DOHH2 (cell line): Measurements from ENCODE around the gene SOX5.

Source experiments
- H3F3A ChIP-seq: fragments of 200-600 bp; sonication (generic), shearing (Covaris generic); 2 replicates; pipeline ENCODE4 v1.6.0; 2016; ENCODE audit warnings: antibody characterized with exemption, mild to moderate bottlenecking; ENCODE audit not compliant: control insufficient read depth, insufficient read depth
- H3K27ac ChIP-seq: fragments of 200-600 bp; sonication (generic); 2 replicates; pipeline ENCODE4 v1.5.1; 2014; ENCODE audit warnings: low read depth, mild to moderate bottlenecking, low read length, moderate library complexity
- H3K27me3 ChIP-seq: fragments of 200-600 bp; sonication (generic); 2 replicates; pipeline ENCODE4 v1.6.1; 2014; ENCODE audit warnings: mild to moderate bottlenecking, low read length, mixed read lengths; ENCODE audit not compliant: control insufficient read depth
- H3K36me3 ChIP-seq: fragments of 200-600 bp; sonication (generic); 2 replicates; pipeline ENCODE4 v1.6.1; 2014; ENCODE audit warnings: mild to moderate bottlenecking, low read length, moderate library complexity, mixed read lengths; ENCODE audit not compliant: control insufficient read depth
- H3K4me1 ChIP-seq: fragments of 200-600 bp; sonication (generic); 2 replicates; pipeline ENCODE4 v1.6.1; 2014; ENCODE audit warnings: mild to moderate bottlenecking, low read length, mixed read lengths; ENCODE audit not compliant: control insufficient read depth
- H3K4me2 ChIP-seq: fragments of 200-600 bp; sonication (generic); 2 replicates; pipeline ENCODE4 v1.6.0; 2014; ENCODE audit warnings: mild to moderate bottlenecking, low read length, moderate library complexity
- H3K4me3 ChIP-seq: fragments of 200-600 bp; sonication (generic); 2 replicates; pipeline ENCODE4 v1.5.1; 2014; ENCODE audit warnings: mild to moderate bottlenecking, low read length, mixed read lengths
- H3K79me2 ChIP-seq: fragments of 200-600 bp; sonication (generic); 2 replicates; pipeline ENCODE4 v1.6.1; 2014; ENCODE audit warnings: mild to moderate bottlenecking, low read length, mixed read lengths; ENCODE audit not compliant: control insufficient read depth
- H3K9me2 ChIP-seq: fragments of 200-600 bp; sonication (generic); replicated peaks from 2 replicates; pipeline ENCODE4 v1.6.1; 2014; ENCODE audit warnings: mild to moderate bottlenecking, low read length, mixed read lengths; ENCODE audit not compliant: control insufficient read depth
- H3K9me3 ChIP-seq: fragments of 200-600 bp; sonication (generic); 2 replicates; pipeline ENCODE4 v1.6.1; 2014; ENCODE audit warnings: antibody characterized with exemption, low read length, mixed read lengths; ENCODE audit not compliant: control insufficient read depth, insufficient read depth
- H4K20me1 ChIP-seq: fragments of 200-600 bp; sonication (generic); 2 replicates; pipeline ENCODE4 v1.6.0; 2014; ENCODE audit warnings: low read depth, mild to moderate bottlenecking, antibody characterized with exemption, low read length, moderate library complexity; ENCODE audit not compliant: control insufficient read depth, insufficient read depth
- CTCF ChIP-seq: fragments of 200-600 bp; sonication (generic); IDR thresholded peaks from one replicate; pipeline ENCODE4 v1.5.1; 2014; ENCODE audit warnings: antibody characterized with exemption, mild to moderate bottlenecking, low read depth, low read length; ENCODE audit not compliant: poor library complexity, severe bottlenecking
- EZH2phosphoT487 ChIP-seq: fragments of 200-600 bp; sonication (generic); IDR thresholded peaks from 2 replicates; pipeline ENCODE4 v1.6.1; 2017; ENCODE audit warnings: borderline replicate concordance, mild to moderate bottlenecking, antibody characterized with exemption, low read length, moderate library complexity, mixed read lengths

Gene SOX5

GRCh38 chr12:23504043-23504442 lies 445.4 kb downstream of the SOX5 start:
- H4K20me1 ChIP-seq = no peaks in the 10 kb centered on the region
- H3K9me2 ChIP-seq = no peaks in the 10 kb centered on the region
- H3K9me3 ChIP-seq = no peaks in the 10 kb centered on the region
- no peaks in the 10 kb centered on the region for H3F3A ChIP-seq
- H3K36me3 ChIP-seq = no peaks in the 10 kb centered on the region
- no peak overlapping the region for H3K27ac ChIP-seq
- TF ChIP-seq EZH2phosphoT487 (no peak), CTCF (no peak)
- H3K4me3 ChIP-seq = no peak overlapping the region
- no peaks in the 10 kb centered on the region for H3K4me1 ChIP-seq
- no peaks in the 10 kb centered on the region for H3K79me2 ChIP-seq
- H3K4me2 ChIP-seq = no peak overlapping the region
- no peaks in the 10 kb centered on the region for H3K27me3 ChIP-seq

GRCh38 chr12:23503544-23503943 lies 445.9 kb downstream of the SOX5 start:
- no peaks in the 10 kb centered on the region for H3K9me2 ChIP-seq
- H3K9me3 ChIP-seq = no peaks in the 10 kb centered on the region
- H3K27me3 ChIP-seq = no peaks in the 10 kb centered on the region
- H3K79me2 ChIP-seq = no peaks in the 10 kb centered on the region
- H3K4me1 ChIP-seq = no peaks in the 10 kb centered on the region
- no peaks in the 10 kb centered on the region for H4K20me1 ChIP-seq
- no peaks in the 10 kb centered on the region for H3F3A ChIP-seq
- no peak overlapping the region for H3K4me3 ChIP-seq
- TF ChIP-seq CTCF (no peak), EZH2phosphoT487 (no peak)
- H3K36me3 ChIP-seq = no peaks in the 10 kb centered on the region
- H3K27ac ChIP-seq = no peak overlapping the region
- H3K4me2 ChIP-seq = no peak overlapping the region

GRCh38 chr12:23502259-23502658 lies 447.2 kb downstream of the SOX5 start:
- H4K20me1 ChIP-seq = no peaks in the 10 kb centered on the region
- no peaks in the 10 kb centered on the region for H3K9me2 ChIP-seq
- TF ChIP-seq CTCF (no peak), EZH2phosphoT487 (no peak)
- no peaks in the 10 kb centered on the region for H3K4me1 ChIP-seq
- no peaks in the 10 kb centered on the region for H3F3A ChIP-seq
- H3K9me3 ChIP-seq = no peaks in the 10 kb centered on the region
- H3K27ac ChIP-seq = no peak overlapping the region
- no peaks in the 10 kb centered on the region for H3K36me3 ChIP-seq
- H3K27me3 ChIP-seq = no peaks in the 10 kb centered on the region
- H3K79me2 ChIP-seq = no peaks in the 10 kb centered on the region
- H3K4me3 ChIP-seq = no peak overlapping the region
- H3K4me2 ChIP-seq = no peak overlapping the region

- TF ChIP-seq CTCF = no peak
- TF ChIP-seq EZH2phosphoT487 = no peak
- no peaks in the 10 kb centered on the region for H3K9me3 ChIP-seq
- no peak overlapping the region for H3K4me2 ChIP-seq
- no peaks in the 10 kb centered on the region for H3K4me1 ChIP-seq
- no peak overlapping the region for H3K4me3 ChIP-seq
- no peaks in the 10 kb centered on the region for H3K79me2 ChIP-seq
- H3K9me2 ChIP-seq = no peaks in the 10 kb centered on the region
- no peaks in the 10 kb centered on the region for H4K20me1 ChIP-seq
- H3F3A ChIP-seq = no peaks in the 10 kb centered on the region
- no peaks in the 10 kb centered on the region for H3K27me3 ChIP-seq
- no peaks in the 10 kb centered on the region for H3K36me3 ChIP-seq
- H3K27ac ChIP-seq = no peak overlapping the region
These were observed 454.0 kb downstream of the SOX5 start for GRCh38 chr12:23495472-23495871.
